ENCODE results near the gene SH2D3C.

SH2D3C gene

GRCh38 chr9:127749090-127749787 is 29.2 kb downstream of the SH2D3C start:
- DNase-seq (ENCODE audit: low read depth in 2 of 2) = no peak
- TF ChIP-seq CTCF (IDR thresholded peaks at IDR 0.05; ENCODE audit: low read depth, low read length) = no peak
- H3K4me3 ChIP-seq (replicated peaks in 1 of 2; ENCODE audit: low read depth in 2 of 2, low read length in 2 of 2) = no peak overlapping the region

- DNase-seq (ENCODE audit: low read depth in 2 of 2) = no peak
- no peak overlapping the region for H3K4me3 ChIP-seq (replicated peaks in 1 of 2; ENCODE audit: low read depth in 2 of 2, low read length in 2 of 2)
- TF ChIP-seq CTCF (IDR thresholded peaks at IDR 0.05; ENCODE audit: low read depth, low read length) = no peak
Measured at GRCh38 chr9:127746959-127747569, 31.4 kb downstream of the SH2D3C start.

- no peak for TF ChIP-seq CTCF (IDR thresholded peaks at IDR 0.05; ENCODE audit: low read depth, low read length)
- no peak for DNase-seq (ENCODE audit: low read depth in 2 of 2)
- H3K4me3 ChIP-seq (replicated peaks in 1 of 2; ENCODE audit: low read depth in 2 of 2, low read length in 2 of 2) = no peak overlapping the region
Measured at GRCh38 chr9:127744398-127745110, 33.9 kb downstream of the SH2D3C start.

GRCh38 chr9:127742435-127743088 is 35.9 kb downstream of the SH2D3C start:
- no peak for TF ChIP-seq CTCF (IDR thresholded peaks at IDR 0.05; ENCODE audit: low read depth, low read length)
- peak in 1 of 2 donors; percentile 23 for DNase-seq (ENCODE audit: low read depth in 2 of 2)
- peak overlapping the region in 1 of 2 donors; percentile 17 for H3K4me3 ChIP-seq (replicated peaks in 1 of 2; ENCODE audit: low read depth in 2 of 2, low read length in 2 of 2)

GRCh38 chr9:127741831-127742434 is 36.5 kb downstream of the SH2D3C start:
- no peak overlapping the region for H3K4me3 ChIP-seq (replicated peaks in 1 of 2; ENCODE audit: low read depth in 2 of 2, low read length in 2 of 2)
- DNase-seq (ENCODE audit: low read depth in 2 of 2) = peak in 1 of 2 donors; percentile 21
- no peak for TF ChIP-seq CTCF (IDR thresholded peaks at IDR 0.05; ENCODE audit: low read depth, low read length)

GRCh38 chr9:127739614-127740330 is 38.7 kb downstream of the SH2D3C start:
- H3K4me3 ChIP-seq (replicated peaks in 1 of 2; ENCODE audit: low read depth in 2 of 2, low read length in 2 of 2) = no peak overlapping the region
- peak; percentile 18 to 37 for DNase-seq (ENCODE audit: low read depth in 2 of 2)
- no peak for TF ChIP-seq CTCF (IDR thresholded peaks at IDR 0.05; ENCODE audit: low read depth, low read length)

Measured in cardiac fibroblast (primary cell).